DOHH2 (cell line): ENCODE results near the gene AFF2.
A peak's percentile ranks its signal among the peaks of the same experiment; 100 is the strongest.

Source experiments
- H3F3A ChIP-seq: fragments of 200-600 bp; sonication (generic), shearing (Covaris generic); 2 replicates; pipeline ENCODE4 v1.6.0; 2016; ENCODE audit warnings: antibody characterized with exemption, mild to moderate bottlenecking; ENCODE audit not compliant: control insufficient read depth, insufficient read depth
- H3K27ac ChIP-seq: fragments of 200-600 bp; sonication (generic); 2 replicates; pipeline ENCODE4 v1.5.1; 2014; ENCODE audit warnings: low read depth, mild to moderate bottlenecking, low read length, moderate library complexity
- H3K27me3 ChIP-seq: fragments of 200-600 bp; sonication (generic); 2 replicates; pipeline ENCODE4 v1.6.1; 2014; ENCODE audit warnings: mild to moderate bottlenecking, low read length, mixed read lengths; ENCODE audit not compliant: control insufficient read depth
- H3K36me3 ChIP-seq: fragments of 200-600 bp; sonication (generic); 2 replicates; pipeline ENCODE4 v1.6.1; 2014; ENCODE audit warnings: mild to moderate bottlenecking, low read length, moderate library complexity, mixed read lengths; ENCODE audit not compliant: control insufficient read depth
- H3K4me1 ChIP-seq: fragments of 200-600 bp; sonication (generic); 2 replicates; pipeline ENCODE4 v1.6.1; 2014; ENCODE audit warnings: mild to moderate bottlenecking, low read length, mixed read lengths; ENCODE audit not compliant: control insufficient read depth
- H3K4me2 ChIP-seq: fragments of 200-600 bp; sonication (generic); 2 replicates; pipeline ENCODE4 v1.6.0; 2014; ENCODE audit warnings: mild to moderate bottlenecking, low read length, moderate library complexity
- H3K4me3 ChIP-seq: fragments of 200-600 bp; sonication (generic); 2 replicates; pipeline ENCODE4 v1.5.1; 2014; ENCODE audit warnings: mild to moderate bottlenecking, low read length, mixed read lengths
- H3K79me2 ChIP-seq: fragments of 200-600 bp; sonication (generic); 2 replicates; pipeline ENCODE4 v1.6.1; 2014; ENCODE audit warnings: mild to moderate bottlenecking, low read length, mixed read lengths; ENCODE audit not compliant: control insufficient read depth
- H3K9me2 ChIP-seq: fragments of 200-600 bp; sonication (generic); replicated peaks from 2 replicates; pipeline ENCODE4 v1.6.1; 2014; ENCODE audit warnings: mild to moderate bottlenecking, low read length, mixed read lengths; ENCODE audit not compliant: control insufficient read depth
- H3K9me3 ChIP-seq: fragments of 200-600 bp; sonication (generic); 2 replicates; pipeline ENCODE4 v1.6.1; 2014; ENCODE audit warnings: antibody characterized with exemption, low read length, mixed read lengths; ENCODE audit not compliant: control insufficient read depth, insufficient read depth
- H4K20me1 ChIP-seq: fragments of 200-600 bp; sonication (generic); 2 replicates; pipeline ENCODE4 v1.6.0; 2014; ENCODE audit warnings: low read depth, mild to moderate bottlenecking, antibody characterized with exemption, low read length, moderate library complexity; ENCODE audit not compliant: control insufficient read depth, insufficient read depth
- EZH2phosphoT487 ChIP-seq: fragments of 200-600 bp; sonication (generic); IDR thresholded peaks from 2 replicates; pipeline ENCODE4 v1.6.1; 2017; ENCODE audit warnings: borderline replicate concordance, mild to moderate bottlenecking, antibody characterized with exemption, low read length, moderate library complexity, mixed read lengths
- TF ChIP-seq, protein P1 (sequence below): fragments of 200-600 bp; sonication (generic); IDR thresholded peaks from one replicate; pipeline ENCODE4 v1.5.1; 2014; ENCODE audit warnings: antibody characterized with exemption, mild to moderate bottlenecking, low read depth, low read length; ENCODE audit not compliant: poor library complexity, severe bottlenecking

The AFF2 gene

DNA sequence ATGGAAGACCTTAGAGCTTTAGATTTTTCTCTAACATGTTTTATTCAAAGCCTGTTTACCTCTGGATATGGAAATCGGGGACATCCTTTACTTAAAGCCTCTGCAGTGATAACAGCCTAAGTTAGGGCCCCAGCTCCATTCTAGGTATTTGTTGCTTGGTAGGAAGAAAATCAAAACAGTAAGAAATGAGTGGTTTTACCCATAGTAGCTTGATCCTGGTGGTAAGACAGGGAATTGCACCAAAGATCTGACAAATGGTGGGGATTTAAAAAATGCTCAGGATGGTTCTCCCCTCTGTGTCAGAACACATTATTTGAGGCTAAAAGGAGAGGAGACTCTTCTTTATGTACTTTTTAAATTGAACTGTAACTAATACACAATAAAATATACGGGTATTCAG is 52.4 kb downstream of the AFF2 start:
- Histone ChIP-seq H3K27me3 (no peaks in the 10 kb centered on the region), H3K79me2 (peaks cover 98% of the 10 kb centered on the region), H3K4me3 (no peak overlapping the region), H3K4me1 (peaks cover 60% of the 10 kb centered on the region), H3K36me3 (peaks cover 50% of the 10 kb centered on the region), H4K20me1 (no peaks in the 10 kb centered on the region), H3K9me2 (no peaks in the 10 kb centered on the region), H3K4me2 (no peak overlapping the region), H3K9me3 (no peaks in the 10 kb centered on the region), H3F3A (no peaks in the 10 kb centered on the region), H3K27ac (no peak overlapping the region)
- TF ChIP-seq EZH2phosphoT487: no peak
- TF ChIP-seq, protein P1, sequence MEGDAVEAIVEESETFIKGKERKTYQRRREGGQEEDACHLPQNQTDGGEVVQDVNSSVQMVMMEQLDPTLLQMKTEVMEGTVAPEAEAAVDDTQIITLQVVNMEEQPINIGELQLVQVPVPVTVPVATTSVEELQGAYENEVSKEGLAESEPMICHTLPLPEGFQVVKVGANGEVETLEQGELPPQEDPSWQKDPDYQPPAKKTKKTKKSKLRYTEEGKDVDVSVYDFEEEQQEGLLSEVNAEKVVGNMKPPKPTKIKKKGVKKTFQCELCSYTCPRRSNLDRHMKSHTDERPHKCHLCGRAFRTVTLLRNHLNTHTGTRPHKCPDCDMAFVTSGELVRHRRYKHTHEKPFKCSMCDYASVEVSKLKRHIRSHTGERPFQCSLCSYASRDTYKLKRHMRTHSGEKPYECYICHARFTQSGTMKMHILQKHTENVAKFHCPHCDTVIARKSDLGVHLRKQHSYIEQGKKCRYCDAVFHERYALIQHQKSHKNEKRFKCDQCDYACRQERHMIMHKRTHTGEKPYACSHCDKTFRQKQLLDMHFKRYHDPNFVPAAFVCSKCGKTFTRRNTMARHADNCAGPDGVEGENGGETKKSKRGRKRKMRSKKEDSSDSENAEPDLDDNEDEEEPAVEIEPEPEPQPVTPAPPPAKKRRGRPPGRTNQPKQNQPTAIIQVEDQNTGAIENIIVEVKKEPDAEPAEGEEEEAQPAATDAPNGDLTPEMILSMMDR: peak; percentile 30

DNA sequence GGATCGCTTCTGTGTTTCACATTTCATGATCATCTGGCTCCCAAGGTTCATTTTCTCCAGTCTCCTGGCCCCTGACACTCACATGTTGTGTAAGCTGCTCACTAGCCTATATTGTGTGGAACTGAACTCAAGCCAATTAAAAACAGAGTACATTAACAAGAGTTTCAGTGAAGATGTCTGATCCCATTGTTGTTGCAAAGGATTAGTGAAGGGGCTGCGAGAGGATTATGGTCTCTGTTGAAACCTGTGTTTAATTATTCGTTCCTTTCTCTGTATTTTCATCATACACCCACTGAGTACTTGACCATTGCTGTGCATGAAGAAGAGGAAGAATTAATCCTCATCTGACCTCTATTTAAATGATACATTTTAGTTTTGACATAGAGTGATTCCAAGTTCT is 54.7 kb downstream of the AFF2 start:
- peaks cover 2% of the 10 kb centered on the region; the same call in 1 of the 2 replicates for H3K9me3 ChIP-seq
- H3K4me2 ChIP-seq: no peak overlapping the region
- no peak overlapping the region for H3K27ac ChIP-seq
- H3K79me2 ChIP-seq: peaks cover 94% of the 10 kb centered on the region
- TF ChIP-seq EZH2phosphoT487: no peak
- TF ChIP-seq, protein P1: no peak
- H3F3A ChIP-seq: no peaks in the 10 kb centered on the region
- no peaks in the 10 kb centered on the region for H4K20me1 ChIP-seq
- no peaks in the 10 kb centered on the region for H3K9me2 ChIP-seq
- peaks cover 40% of the 10 kb centered on the region for H3K4me1 ChIP-seq
- H3K27me3 ChIP-seq: no peaks in the 10 kb centered on the region
- peaks cover 62% of the 10 kb centered on the region for H3K36me3 ChIP-seq
- H3K4me3 ChIP-seq: no peak overlapping the region

DNA sequence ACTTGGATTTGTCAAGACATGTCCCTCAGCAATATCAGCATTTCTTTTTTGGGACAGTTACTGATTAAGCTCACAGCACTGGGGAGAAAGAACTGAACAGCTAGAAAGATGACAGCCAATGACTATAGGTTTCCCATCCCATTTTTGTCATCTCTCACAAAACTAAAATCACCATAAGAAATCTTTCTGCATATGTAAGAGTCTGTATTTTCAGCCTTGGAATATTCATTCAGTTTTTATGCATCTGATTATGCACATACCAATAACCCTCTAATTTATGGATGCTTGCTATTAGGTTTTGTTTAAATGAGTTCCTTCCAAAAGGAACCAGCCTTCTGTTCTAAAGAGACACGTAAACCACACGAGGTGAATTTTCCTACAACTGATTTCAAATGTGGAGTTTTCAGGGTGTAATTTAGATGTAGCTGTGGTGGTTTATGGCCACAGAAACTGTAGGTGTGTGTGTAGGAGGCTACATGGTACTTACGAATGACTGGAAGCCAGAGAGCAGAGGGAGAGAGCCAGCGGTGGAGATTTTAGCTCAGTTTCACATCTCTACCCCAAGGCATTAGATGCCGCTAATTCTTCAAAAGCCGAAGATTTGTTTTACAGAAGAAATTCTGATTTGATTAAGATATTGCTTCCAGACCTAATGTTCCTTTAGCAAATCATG is 55.3 kb downstream of the AFF2 start:
- no peaks in the 10 kb centered on the region for H3K27me3 ChIP-seq

More for the DNA sequence above, 55.3 kb downstream of the AFF2 start:
- Histone ChIP-seq H3K9me2 (no peaks in the 10 kb centered on the region), H3K9me3 (peaks cover 2% of the 10 kb centered on the region; the same call in 1 of the 2 replicates), H3F3A (no peaks in the 10 kb centered on the region), H3K4me2 (no peak overlapping the region), H3K4me1 (peaks cover 43% of the 10 kb centered on the region), H3K36me3 (peaks cover 59% of the 10 kb centered on the region), H3K27ac (no peak overlapping the region), H3K4me3 (no peak overlapping the region), H4K20me1 (no peaks in the 10 kb centered on the region), H3K79me2 (peaks cover 94% of the 10 kb centered on the region)
- TF ChIP-seq, protein P1: no peak
- TF ChIP-seq EZH2phosphoT487: no peak
